Measurements from ENCODE around the gene PIAS4.

Gene PIAS4

GRCh38 chr19:4007021-4007835 is at the start of gene PIAS4:
Gene PIAS4, plus strand, starts transcription at chr19:4007736. Its CDS starts 25 bp downstream, at chr19:4007761.
- peaks cover 10% of the 10 kb centered on the region for H3K4me1 ChIP-seq (ENCODE audit: control insufficient read depth, insufficient read depth, low read length)
- H3K4me3 ChIP-seq (ENCODE audit: low read depth, low read length): peak within 1 kb of the TSS; percentile 89
- POLR2A ChIA-PET: interaction anchor here (0.6 to 4.9 kb wide), 12 partner anchors 10 to 154 kb away, joined by 3 to 29 read pairs (median 6); partner anchors contain the start of gene EEF2
- H3K27ac ChIP-seq (ENCODE audit: extremely low read depth, low read depth, low read length): peak within 1 kb of the TSS; percentile 92
- H3K9me3 ChIP-seq (ENCODE audit: control insufficient read depth, insufficient read depth, low read depth, low read length): no peaks in the 10 kb centered on the region
- H3K36me3 ChIP-seq (ENCODE audit: control insufficient read depth in 2 of 2, insufficient read depth in 1 of 2, low read length in 2 of 2): peaks cover 0 to 11% of the 10 kb centered on the region in 2 experiments; a peak in 2 of 3 replicates
- CTCF ChIA-PET: interaction anchor here (0.6 to 2.5 kb wide), 4 partner anchors 10 to 125 kb away, joined by 3 to 12 read pairs (median 4); no protein-coding TSS in a partner anchor
- peak; percentile 76; the same call in 1 of the 2 replicates for TF ChIP-seq ZNF76 (tag by site-specific recombination; IDR thresholded peaks at IDR 0.05; ENCODE audit: borderline replicate concordance, low read depth)
- TF ChIP-seq, protein P1, sequence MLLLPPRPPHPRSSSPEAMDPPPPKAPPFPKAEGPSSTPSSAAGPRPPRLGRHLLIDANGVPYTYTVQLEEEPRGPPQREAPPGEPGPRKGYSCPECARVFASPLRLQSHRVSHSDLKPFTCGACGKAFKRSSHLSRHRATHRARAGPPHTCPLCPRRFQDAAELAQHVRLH (tag by site-specific recombination; IDR thresholded peaks at IDR 0.05): no peak
- no peak for TF ChIP-seq PRDM1 (tag by site-specific recombination; IDR thresholded peaks at IDR 0.05)
- TF ChIP-seq, protein P2, sequence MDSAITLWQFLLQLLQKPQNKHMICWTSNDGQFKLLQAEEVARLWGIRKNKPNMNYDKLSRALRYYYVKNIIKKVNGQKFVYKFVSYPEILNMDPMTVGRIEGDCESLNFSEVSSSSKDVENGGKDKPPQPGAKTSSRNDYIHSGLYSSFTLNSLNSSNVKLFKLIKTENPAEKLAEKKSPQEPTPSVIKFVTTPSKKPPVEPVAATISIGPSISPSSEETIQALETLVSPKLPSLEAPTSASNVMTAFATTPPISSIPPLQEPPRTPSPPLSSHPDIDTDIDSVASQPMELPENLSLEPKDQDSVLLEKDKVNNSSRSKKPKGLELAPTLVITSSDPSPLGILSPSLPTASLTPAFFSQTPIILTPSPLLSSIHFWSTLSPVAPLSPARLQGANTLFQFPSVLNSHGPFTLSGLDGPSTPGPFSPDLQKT (IDR thresholded peaks at IDR 0.05; ENCODE audit: borderline replicate concordance, low read depth, low read length): no peak
- TF ChIP-seq ZFP69B (tag by site-specific recombination; IDR thresholded peaks at IDR 0.05): peak; percentile 98
- TF ChIP-seq SCRT1 (tag by site-specific recombination; IDR thresholded peaks at IDR 0.05; ENCODE audit: borderline replicate concordance): no peak
- TF ChIP-seq ZBTB7A (tag by site-specific recombination; IDR thresholded peaks at IDR 0.05; ENCODE audit: low read depth): peak; percentile 53; the same call in 1 of the 2 replicates
- TF ChIP-seq SP2 (tag by site-specific recombination; IDR thresholded peaks at IDR 0.05): peak; percentile 64
- TF ChIP-seq SALL2 (tag by site-specific recombination; IDR thresholded peaks at IDR 0.05; ENCODE audit: borderline replicate concordance): no peak
- TF ChIP-seq ZSCAN16 (tag by site-specific recombination; IDR thresholded peaks at IDR 0.05): peak; percentile 43; the same call in 1 of the 2 replicates
- 0 out of 2 replicates have a peak, but pooled peaks have one; percentile 31 for TF ChIP-seq ZNF629 (tag by site-specific recombination; IDR thresholded peaks at IDR 0.05)
- TF ChIP-seq ZNF404 (tag by site-specific recombination; IDR thresholded peaks at IDR 0.05): no peak
- TF ChIP-seq ZBTB10 (tag by site-specific recombination; IDR thresholded peaks at IDR 0.05): peak; percentile 80
- no peak for TF ChIP-seq ZNF837 (tag by site-specific recombination; IDR thresholded peaks at IDR 0.05)
- TF ChIP-seq ZNF274 (IDR thresholded peaks at IDR 0.05; ENCODE audit: low read length): no peak
- no peak for TF ChIP-seq ZNF274 (tag by site-specific recombination; IDR thresholded peaks at IDR 0.05; ENCODE audit: borderline replicate concordance)
- TF ChIP-seq GFI1B (tag by site-specific recombination; IDR thresholded peaks at IDR 0.05): no peak
- peak; percentile 71 for TF ChIP-seq ZFHX2 (tag by site-specific recombination; conservative IDR thresholded peaks at IDR 0.05)
- TF ChIP-seq ZFP3 (tag by site-specific recombination; IDR thresholded peaks at IDR 0.05; ENCODE audit: low read depth): no peak
- TF ChIP-seq, protein P3, sequence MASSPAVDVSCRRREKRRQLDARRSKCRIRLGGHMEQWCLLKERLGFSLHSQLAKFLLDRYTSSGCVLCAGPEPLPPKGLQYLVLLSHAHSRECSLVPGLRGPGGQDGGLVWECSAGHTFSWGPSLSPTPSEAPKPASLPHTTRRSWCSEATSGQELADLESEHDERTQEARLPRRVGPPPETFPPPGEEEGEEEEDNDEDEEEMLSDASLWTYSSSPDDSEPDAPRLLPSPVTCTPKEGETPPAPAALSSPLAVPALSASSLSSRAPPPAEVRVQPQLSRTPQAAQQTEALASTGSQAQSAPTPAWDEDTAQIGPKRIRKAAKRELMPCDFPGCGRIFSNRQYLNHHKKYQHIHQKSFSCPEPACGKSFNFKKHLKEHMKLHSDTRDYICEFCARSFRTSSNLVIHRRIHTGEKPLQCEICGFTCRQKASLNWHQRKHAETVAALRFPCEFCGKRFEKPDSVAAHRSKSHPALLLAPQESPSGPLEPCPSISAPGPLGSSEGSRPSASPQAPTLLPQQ (tag by site-specific recombination; IDR thresholded peaks at IDR 0.05): peak; percentile 100
- TF ChIP-seq KLF1 (tag by site-specific recombination; IDR thresholded peaks at IDR 0.05): peak; percentile 80
- peak; percentile 41; the same call in 1 of the 2 replicates for TF ChIP-seq ZNF449 (tag by site-specific recombination; IDR thresholded peaks at IDR 0.05)
- peak; percentile 46; the same call in 1 of the 2 replicates for TF ChIP-seq ZNF843 (tag by site-specific recombination; IDR thresholded peaks at IDR 0.05)
- no peak for TF ChIP-seq HOXC10 (CRISPR knock-in tag; IDR thresholded peaks at IDR 0.05)
- peak; percentile 70 for TF ChIP-seq SP3 (tag by site-specific recombination; IDR thresholded peaks at IDR 0.05)
- 0 out of 2 replicates have a peak, but pooled peaks have one; percentile 63 for TF ChIP-seq ZNF501 (tag by site-specific recombination; IDR thresholded peaks at IDR 0.05)
- TF ChIP-seq, protein P4, sequence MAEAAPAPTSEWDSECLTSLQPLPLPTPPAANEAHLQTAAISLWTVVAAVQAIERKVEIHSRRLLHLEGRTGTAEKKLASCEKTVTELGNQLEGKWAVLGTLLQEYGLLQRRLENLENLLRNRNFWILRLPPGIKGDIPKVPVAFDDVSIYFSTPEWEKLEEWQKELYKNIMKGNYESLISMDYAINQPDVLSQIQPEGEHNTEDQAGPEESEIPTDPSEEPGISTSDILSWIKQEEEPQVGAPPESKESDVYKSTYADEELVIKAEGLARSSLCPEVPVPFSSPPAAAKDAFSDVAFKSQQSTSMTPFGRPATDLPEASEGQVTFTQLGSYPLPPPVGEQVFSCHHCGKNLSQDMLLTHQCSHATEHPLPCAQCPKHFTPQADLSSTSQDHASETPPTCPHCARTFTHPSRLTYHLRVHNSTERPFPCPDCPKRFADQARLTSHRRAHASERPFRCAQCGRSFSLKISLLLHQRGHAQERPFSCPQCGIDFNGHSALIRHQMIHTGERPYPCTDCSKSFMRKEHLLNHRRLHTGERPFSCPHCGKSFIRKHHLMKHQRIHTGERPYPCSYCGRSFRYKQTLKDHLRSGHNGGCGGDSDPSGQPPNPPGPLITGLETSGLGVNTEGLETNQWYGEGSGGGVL (tag by site-specific recombination; IDR thresholded peaks at IDR 0.05): peak; percentile 74
- TF ChIP-seq ZNF10 (tag by site-specific recombination; IDR thresholded peaks at IDR 0.05): no peak; the same call in 1 of the 2 replicates
- no peak; the same call in 1 of the 2 replicates for TF ChIP-seq OSR2 (tag by site-specific recombination; IDR thresholded peaks at IDR 0.05)

All from HEK293 (cell line).